K562 (cell line): ENCODE measurements around the gene ACER2. TPM values are rescaled to one million over a fixed set of nuclear protein-coding genes. Genes with fewer than 3 reads are reported as not detected.

Experiments
- ATAC-seq: fragments of 200-7000 bp; cut with Tn5 transposase; 3 replicates; pipeline ENCODE4 v1.9.1; 2020; ENCODE audit warnings: moderate library complexity
- BruUV-seq: library from RNA; stranded (reverse); fragments of 400-500 nt; replicated peaks from 2 replicates; lab custom pipeline; 2021; lab: Mats Ljungman, UMichigan
- CTCF ChIA-PET: fragments of 300-600 bp; formaldehyde crosslinking; extraction: SDS; loops from one replicate; lab custom pipeline; 2021; ENCODE audit warnings: low intra/inter-chr PET ratio; lab: Yijun Ruan, JAX
- POLR2A ChIA-PET: fragments of 300-600, 350-650 bp; sonication (Branson Sonifier 250); formaldehyde crosslinking; extraction: SDS; loops from one replicate; lab custom pipeline; 2021; ENCODE audit warnings: antibody characterized with exemption, inconsistent platforms; lab: Yijun Ruan, JAX
- DNase-seq, 4 experiments: peaks; one replicate each; pipeline versions ENCODE4 v3.0.0 to v3.0.0-alpha.2; 2011 to 2018; ENCODE audit warnings: low spot score in 3 of 4, mixed read lengths in 3 of 4; ENCODE audit errors: extremely low read depth in 1 of 4
- FAIRE-seq: peaks from 2 replicates; lab custom pipeline; 2011; peaks lifted over from hg19 to GRCh38; lab: Jason Lieb, UNC
- H2AFZ ChIP-seq: 2 replicates; pipeline ENCODE4 v1.6.0; 2011; ENCODE audit warnings: low read depth, low read length, control low read depth, inconsistent platforms
- H3K27ac ChIP-seq: fragments of 200-600 bp; 3 replicates; pipeline ENCODE4 v1.8.0; 2011; ENCODE audit warnings: low read depth, mild to moderate bottlenecking, control low read depth, inconsistent platforms, low read length, moderate library complexity, mixed read lengths; ENCODE audit errors: extremely low read depth
- H3K27me3 ChIP-seq, 2 experiments: fragments of 300-600 bp in 1 of 2; 2 replicates in 1 of 2; 3 replicates in 1 of 2; pipeline versions ENCODE4 v1.6.0 to v1.8.0; 2011; ENCODE audit warnings: inconsistent platforms in 2 of 2, low read length in 2 of 2, mild to moderate bottlenecking in 1 of 2, mixed read lengths in 1 of 2, moderate library complexity in 1 of 2; ENCODE audit not compliant: control insufficient read depth in 2 of 2, insufficient read depth in 2 of 2
- H3K36me3 ChIP-seq: fragments of 300-600 bp; 3 replicates; pipeline ENCODE4 v1.8.0; 2011; ENCODE audit warnings: mild to moderate bottlenecking, low read length, inconsistent platforms; ENCODE audit not compliant: control insufficient read depth, insufficient read depth
- H3K4me1 ChIP-seq, 2 experiments: fragments of 200-600 bp in 1 of 2; replicated peaks in 1 of 2; 2 replicates in 1 of 2; 3 replicates in 1 of 2; pipeline versions ENCODE4 v1.5.1 to v1.8.0; 2011; ENCODE audit warnings: inconsistent platforms in 2 of 2, low read length in 2 of 2, mild to moderate bottlenecking in 1 of 2, mixed read lengths in 1 of 2, moderate library complexity in 1 of 2; ENCODE audit not compliant: control insufficient read depth in 2 of 2, insufficient read depth in 2 of 2
- H3K4me2 ChIP-seq: 2 replicates; pipeline ENCODE4 v1.6.1; 2011; ENCODE audit warnings: low read length, control low read depth, inconsistent platforms, mixed read lengths; ENCODE audit not compliant: insufficient read depth
- H3K4me3 ChIP-seq: fragments of 200-600 bp; sonication (generic), shearing (Covaris generic); 2 replicates; pipeline ENCODE4 v1.5.1; 2016; ENCODE audit warnings: control low read depth, inconsistent platforms
- H3K79me2 ChIP-seq: fragments of 200-600 bp; 3 replicates; pipeline ENCODE4 v1.8.0; 2011; ENCODE audit warnings: low read length, inconsistent platforms; ENCODE audit not compliant: control insufficient read depth, insufficient read depth
- H3K9ac ChIP-seq, 2 experiments: 2 replicates each; pipeline versions ENCODE4 v1.6.0 to v1.6.1; 2011; ENCODE audit warnings: low read depth in 2 of 2, low read length in 2 of 2, control low read depth in 1 of 2, inconsistent platforms in 1 of 2, mild to moderate bottlenecking in 1 of 2, mixed read lengths in 1 of 2; ENCODE audit not compliant: insufficient read depth in 1 of 2
- H3K9me1 ChIP-seq: one replicate; pipeline ENCODE4 v1.6.0; 2011; ENCODE audit warnings: inconsistent platforms, mild to moderate bottlenecking, low read length, moderate library complexity; ENCODE audit not compliant: control insufficient read depth, insufficient read depth
- H3K9me3 ChIP-seq: replicated peaks from 2 replicates; pipeline ENCODE4 v1.5.1; 2011; ENCODE audit warnings: low read depth, low read length, inconsistent platforms; ENCODE audit not compliant: control insufficient read depth, insufficient read depth
- H4K20me1 ChIP-seq: replicated peaks from 2 replicates; pipeline ENCODE4 v1.6.1; 2011; ENCODE audit warnings: low read length, inconsistent platforms, mixed read lengths; ENCODE audit not compliant: control insufficient read depth, insufficient read depth
- EGR1 ChIP-seq: fragments of 450-650 bp; conservative IDR thresholded peaks from 2 replicates; pipeline ENCODE4 v1.6.1; 2017; ENCODE audit warnings: mild to moderate bottlenecking
- GATA2 ChIP-seq: sonication (generic); formaldehyde crosslinking; IDR thresholded peaks from 2 replicates; pipeline ENCODE4 v1.4.0; 2020; ENCODE audit warnings: mild to moderate bottlenecking, missing genetic modification reagents
- HOXB6 ChIP-seq: fragments of 250-450 bp; sonication (Bioruptor Pico); IDR thresholded peaks from 2 replicates; pipeline ENCODE4 v1.5.1; 2022; ENCODE audit warnings: mild to moderate bottlenecking, borderline replicate concordance
- MAFF ChIP-seq: IDR thresholded peaks from 2 replicates; pipeline ENCODE4 v1.6.1; 2012; ENCODE audit warnings: low read length, improper control_type of control experiment
- MIER1 ChIP-seq: fragments of 450-650 bp; IDR thresholded peaks from 2 replicates; pipeline ENCODE4 v1.6.1; 2016; ENCODE audit warnings: antibody characterized with exemption, mild to moderate bottlenecking, low read depth
- PHTF2 ChIP-seq: fragments of 250-450 bp; sonication (Bioruptor Pico); IDR thresholded peaks from 2 replicates; pipeline ENCODE4 v1.5.0; 2021; ENCODE audit warnings: mild to moderate bottlenecking
- SMARCB1 ChIP-seq: IDR thresholded peaks from 2 replicates; pipeline ENCODE4 v1.6.1; 2011; ENCODE audit warnings: improper control_type of control experiment, low read depth; ENCODE audit not compliant: insufficient read length
- ZNF121 ChIP-seq: sonication (generic); formaldehyde crosslinking; conservative IDR thresholded peaks from 2 replicates; pipeline ENCODE4 v1.8.0; 2022; ENCODE audit warnings: missing genetic modification reagents
- ZNF140 ChIP-seq: fragments of 250-450 bp; sonication (Bioruptor Pico); IDR thresholded peaks from 2 replicates; pipeline ENCODE4 v1.8.0; 2021; ENCODE audit warnings: moderate library complexity, mild to moderate bottlenecking, inconsistent platforms
- WGBS: fragments of 100-300 bp; shearing (Covaris generic); methylation state at CpG from one replicate; pipeline ENCODE4 v1.1.6; 2016; ENCODE audit warnings: low coverage, mixed read lengths; ENCODE audit not compliant: insufficient coverage; ENCODE audit errors: missing lambda C conversion rate; 5-methylcytosine and 5-hydroxymethylcytosine counted together
- in situ Hi-C: fragments of 300-500 bp; cut with MboI; formaldehyde crosslinking; loops from 4 replicates; pipeline ENCODE4 v1.15.0; 2018; ENCODE audit warnings: inconsistent platforms, mixed read lengths
- intact Hi-C: fragments of 100-400 bp; cut with micrococcal nuclease; formaldehyde crosslinking; loops from 2 replicates; pipeline ENCODE4 v1.14.2; 2022
- polyA plus RNA-seq, 8 experiments: library from polyadenylated mRNA; depleted of rRNA in 4 of 8; stranded (reverse) in 5 of 8; unstranded in 3 of 8; fragments of >200 nt; fragmentation: Nextera tagmentation in 2 of 8; fragmentation: Illumina TruSeq in 1 of 8; extraction: Ambion mirVana in 2 of 8; extraction: Trizol in 1 of 8; gene quantifications; 2 replicates each; pipeline versions ENCODE4 v1.2.1 to v1.2.3, GENCODE V29; 2011 to 2014; ENCODE audit warnings: inconsistent platforms in 1 of 8, missing spikeins in 1 of 8
- total RNA-seq, 7 experiments: library from RNA; depleted of rRNA in 6 of 7; stranded (reverse); fragments of >200 nt in 6 of 7; fragmentation: Illumina TruSeq in 2 of 7; extraction: Trizol in 2 of 7; gene quantifications; 2 replicates each; pipeline versions ENCODE4 v1.2.1 to v1.2.3, GENCODE V29; 2011 to 2021; ENCODE audit warnings: low replicate concordance in 1 of 7
- TF ChIP-seq, protein P1 (sequence below): fragments of 450-650 bp; formaldehyde crosslinking; conservative IDR thresholded peaks from 2 replicates; pipeline ENCODE4 v1.4.0; 2022; ENCODE audit warnings: mild to moderate bottlenecking, missing genetic modification characterization
- TF ChIP-seq, protein P2 (sequence below): fragments of 450-650 bp; IDR thresholded peaks from 2 replicates; pipeline ENCODE4 v1.6.1; 2016; ENCODE audit warnings: antibody characterized with exemption

ACER2 gene
- total and polyA plus RNA-seq, 9 of the 15 experiments (the other 6 are each of a cell fraction or from before 2014, with no cell fraction given): 0.17 to 4.6 (median 3.0) TPM

DNA sequence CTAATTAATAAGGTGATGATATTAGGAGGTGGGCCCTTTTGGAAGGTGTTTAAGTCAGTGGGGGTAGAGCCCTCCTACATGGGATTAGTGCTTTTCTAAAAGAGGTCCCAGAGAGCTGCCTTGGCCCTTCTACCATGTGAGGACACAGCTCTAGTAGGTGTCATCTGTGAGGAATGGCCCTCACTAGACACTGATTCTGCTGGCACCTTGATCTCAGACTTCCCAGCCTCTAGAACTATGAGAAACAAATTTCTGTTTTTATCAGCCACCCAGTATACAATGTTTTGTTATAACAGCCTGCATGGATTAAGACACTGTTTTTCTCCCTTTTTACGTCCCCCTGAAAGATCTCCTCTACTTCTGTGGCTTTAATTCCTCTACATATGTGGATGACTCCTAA is 31.6 kb downstream of the ACER2 start:
- ATAC-seq: no peak
- H4K20me1 ChIP-seq: no peaks in the 10 kb centered on the region

More for the DNA sequence above, 31.6 kb downstream of the ACER2 start:
- H3K4me2 ChIP-seq: no peak overlapping the region
- no peak overlapping the region for H3K27ac ChIP-seq
- TF ChIP-seq ZNF121 (CRISPR knock-in tag): no peak
- TF ChIP-seq MAFF: no peak
- TF ChIP-seq HOXB6 (CRISPR knock-in tag): no peak
- no peak for TF ChIP-seq SMARCB1
- no peak for TF ChIP-seq ZNF140 (CRISPR knock-in tag)
- TF ChIP-seq, protein P1, sequence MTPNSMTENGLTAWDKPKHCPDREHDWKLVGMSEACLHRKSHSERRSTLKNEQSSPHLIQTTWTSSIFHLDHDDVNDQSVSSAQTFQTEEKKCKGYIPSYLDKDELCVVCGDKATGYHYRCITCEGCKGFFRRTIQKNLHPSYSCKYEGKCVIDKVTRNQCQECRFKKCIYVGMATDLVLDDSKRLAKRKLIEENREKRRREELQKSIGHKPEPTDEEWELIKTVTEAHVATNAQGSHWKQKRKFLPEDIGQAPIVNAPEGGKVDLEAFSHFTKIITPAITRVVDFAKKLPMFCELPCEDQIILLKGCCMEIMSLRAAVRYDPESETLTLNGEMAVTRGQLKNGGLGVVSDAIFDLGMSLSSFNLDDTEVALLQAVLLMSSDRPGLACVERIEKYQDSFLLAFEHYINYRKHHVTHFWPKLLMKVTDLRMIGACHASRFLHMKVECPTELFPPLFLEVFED (CRISPR knock-in tag): no peak
- TF ChIP-seq PHTF2 (CRISPR knock-in tag): no peak
- no peak for TF ChIP-seq EGR1
- TF ChIP-seq MIER1: no peak
- TF ChIP-seq GATA2 (CRISPR knock-in tag): no peak
- TF ChIP-seq, protein P2, sequence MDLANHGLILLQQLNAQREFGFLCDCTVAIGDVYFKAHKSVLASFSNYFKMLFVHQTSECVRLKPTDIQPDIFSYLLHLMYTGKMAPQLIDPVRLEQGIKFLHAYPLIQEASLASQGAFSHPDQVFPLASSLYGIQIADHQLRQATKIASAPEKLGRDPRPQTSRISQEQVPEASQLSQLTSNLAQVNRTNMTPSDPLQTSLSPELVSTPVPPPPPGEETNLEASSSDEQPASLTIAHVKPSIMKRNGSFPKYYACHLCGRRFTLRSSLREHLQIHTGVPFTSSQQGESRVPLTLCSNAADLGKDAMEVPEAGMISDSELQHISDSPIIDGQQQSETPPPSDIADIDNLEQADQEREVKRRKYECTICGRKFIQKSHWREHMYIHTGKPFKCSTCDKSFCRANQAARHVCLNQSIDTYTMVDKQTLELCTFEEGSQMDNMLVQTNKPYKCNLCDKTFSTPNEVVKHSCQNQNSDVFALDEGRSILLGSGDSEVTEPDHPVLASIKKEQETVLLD: no peak
- FAIRE-seq (no peak), DNase-seq (no peak)
- ChIA-PET POLR2A (interaction anchor here (0.7 kb wide), 1 partner anchor 15 kb away, joined by 3 read pairs; no protein-coding TSS in a partner anchor), CTCF (no interaction called here)
- H3K27me3 ChIP-seq: no peaks in the 10 kb centered on the region
- no peaks in the 10 kb centered on the region for H3K9me3 ChIP-seq
- H3K4me3 ChIP-seq: no peak overlapping the region
- intact Hi-C loops: no loop called here
- no peaks in the 10 kb centered on the region; the same call in 2 of the 3 replicates for H3K36me3 ChIP-seq
- no peaks in the 10 kb centered on the region for H3K4me1 ChIP-seq
- in situ Hi-C loops: no loop called here
- no peaks in the 10 kb centered on the region for H3K9me1 ChIP-seq
- 17% methylated on average over 1 of the region's 1 CpG for WGBS
- no peak overlapping the region for H2AFZ ChIP-seq
- no peak overlapping the region for H3K9ac ChIP-seq
- H3K79me2 ChIP-seq: no peaks in the 10 kb centered on the region
- no TSS peak for BruUV-seq
